ENCODE measurements around the gene KLKB1. TPM values are rescaled to one million over a fixed set of nuclear protein-coding genes. Genes with fewer than 3 reads are reported as not detected.

The KLKB1 gene
- total RNA-seq, 1 donor, result 0.18 TPM

DNA sequence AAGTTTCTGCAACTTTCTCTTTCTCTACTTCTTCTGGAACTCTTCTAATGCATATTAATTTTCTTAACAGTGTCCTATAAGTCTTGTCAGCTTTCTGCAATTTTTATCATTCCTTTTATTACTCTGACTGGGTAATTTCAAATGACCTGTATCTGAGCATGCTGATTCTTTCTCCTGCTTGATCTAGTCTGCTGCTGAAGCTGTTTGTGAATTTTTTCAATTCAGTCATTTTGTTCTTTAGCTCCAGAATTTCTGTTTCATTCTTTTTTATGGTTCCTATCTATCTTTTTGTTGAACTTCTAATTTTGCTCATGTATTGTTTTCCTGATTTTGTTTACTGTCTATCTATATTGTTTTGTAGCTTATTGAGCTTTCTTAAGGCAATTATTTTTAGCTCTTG, 1.5 kb upstream of the KLKB1 start:
- no peak overlapping the region for H3K4me3 ChIP-seq (ENCODE audit: low read depth, low read length)
- TF ChIP-seq, protein P1, sequence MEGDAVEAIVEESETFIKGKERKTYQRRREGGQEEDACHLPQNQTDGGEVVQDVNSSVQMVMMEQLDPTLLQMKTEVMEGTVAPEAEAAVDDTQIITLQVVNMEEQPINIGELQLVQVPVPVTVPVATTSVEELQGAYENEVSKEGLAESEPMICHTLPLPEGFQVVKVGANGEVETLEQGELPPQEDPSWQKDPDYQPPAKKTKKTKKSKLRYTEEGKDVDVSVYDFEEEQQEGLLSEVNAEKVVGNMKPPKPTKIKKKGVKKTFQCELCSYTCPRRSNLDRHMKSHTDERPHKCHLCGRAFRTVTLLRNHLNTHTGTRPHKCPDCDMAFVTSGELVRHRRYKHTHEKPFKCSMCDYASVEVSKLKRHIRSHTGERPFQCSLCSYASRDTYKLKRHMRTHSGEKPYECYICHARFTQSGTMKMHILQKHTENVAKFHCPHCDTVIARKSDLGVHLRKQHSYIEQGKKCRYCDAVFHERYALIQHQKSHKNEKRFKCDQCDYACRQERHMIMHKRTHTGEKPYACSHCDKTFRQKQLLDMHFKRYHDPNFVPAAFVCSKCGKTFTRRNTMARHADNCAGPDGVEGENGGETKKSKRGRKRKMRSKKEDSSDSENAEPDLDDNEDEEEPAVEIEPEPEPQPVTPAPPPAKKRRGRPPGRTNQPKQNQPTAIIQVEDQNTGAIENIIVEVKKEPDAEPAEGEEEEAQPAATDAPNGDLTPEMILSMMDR (IDR thresholded peaks at IDR 0.05; ENCODE audit: insufficient read depth, low read length), result no peak
- no peak for DNase-seq (ENCODE audit: low read depth)

DNA sequence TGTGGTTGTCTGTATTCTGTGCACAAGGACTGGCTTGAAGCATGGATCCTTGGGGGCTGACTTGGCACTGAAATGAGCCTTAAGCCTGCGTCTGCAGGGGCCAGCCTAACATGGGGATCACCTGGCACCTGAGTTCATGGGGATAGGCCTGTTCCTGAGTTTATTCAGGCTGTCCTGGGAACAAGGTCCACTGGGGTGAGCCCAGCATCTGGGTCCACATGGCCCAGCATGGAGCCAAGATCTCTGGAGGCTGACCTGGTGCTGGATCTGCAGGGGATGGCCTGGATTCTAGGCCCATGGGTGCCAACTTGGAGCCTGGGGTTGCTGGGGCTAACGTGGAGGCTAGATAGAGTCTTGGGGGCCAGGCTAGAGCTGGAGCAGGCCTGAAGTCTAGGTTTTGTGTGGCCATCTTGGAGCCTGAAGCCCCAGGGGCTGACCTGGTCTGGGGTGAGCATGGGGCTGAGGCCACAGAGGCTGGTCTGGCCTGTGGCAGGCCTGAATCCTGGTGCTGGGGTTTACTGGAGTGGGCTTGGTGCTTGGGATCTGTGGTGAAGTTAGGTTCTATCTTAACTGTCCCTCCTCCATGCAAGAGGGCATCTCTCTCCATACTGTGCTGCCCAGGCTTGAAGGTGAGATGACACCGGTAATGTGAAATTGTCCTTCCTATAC, 652 bp upstream of the KLKB1 start:
- TF ChIP-seq, protein P1 (IDR thresholded peaks at IDR 0.05; ENCODE audit: insufficient read depth, low read length), result no peak

DNA sequence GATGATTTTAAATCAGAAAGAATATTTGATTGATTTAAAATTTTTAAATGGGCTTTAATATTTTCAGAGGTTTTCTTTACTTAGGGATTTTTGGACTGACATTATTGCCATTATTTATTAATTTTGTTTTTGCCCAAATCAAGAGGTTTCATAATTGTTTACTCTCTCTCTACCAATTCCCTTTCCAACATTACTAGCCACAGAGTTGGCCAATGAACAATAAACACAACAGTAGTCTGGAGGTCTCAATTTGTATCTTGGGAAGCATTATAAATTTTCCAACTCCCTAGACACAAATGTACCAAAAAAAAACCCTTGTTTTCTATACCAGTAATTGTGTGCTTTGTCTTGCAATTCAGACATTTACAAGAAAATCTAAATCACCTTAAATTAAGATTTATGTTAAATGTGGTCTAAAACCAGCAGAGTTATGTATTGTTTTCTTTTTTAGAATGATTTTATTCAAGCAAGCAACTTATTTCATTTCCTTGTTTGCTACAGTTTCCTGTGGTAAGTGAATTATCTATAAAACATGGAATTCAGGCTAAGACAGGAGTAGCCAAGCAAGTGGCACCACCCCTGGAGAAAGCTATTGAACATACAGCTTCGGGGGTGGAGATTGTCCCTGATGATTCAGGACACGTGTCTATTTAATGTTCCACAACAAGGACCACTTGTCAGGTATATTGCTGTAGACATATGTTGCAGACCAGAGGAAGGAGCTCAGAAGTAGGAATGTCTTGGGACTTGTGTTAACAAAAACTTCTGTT, 622 bp downstream of the KLKB1 start:
- TF ChIP-seq, protein P1 (IDR thresholded peaks at IDR 0.05; ENCODE audit: insufficient read depth, low read length), result no peak
- DNase-seq (ENCODE audit: low read depth), result no peak
- no peak overlapping the region for H3K4me3 ChIP-seq (ENCODE audit: low read depth, low read length)

More for the DNA sequence above, 652 bp upstream of the KLKB1 start:
- no peak for DNase-seq (ENCODE audit: low read depth)
- H3K4me3 ChIP-seq (ENCODE audit: low read depth, low read length), result no peak overlapping the region

DNA sequence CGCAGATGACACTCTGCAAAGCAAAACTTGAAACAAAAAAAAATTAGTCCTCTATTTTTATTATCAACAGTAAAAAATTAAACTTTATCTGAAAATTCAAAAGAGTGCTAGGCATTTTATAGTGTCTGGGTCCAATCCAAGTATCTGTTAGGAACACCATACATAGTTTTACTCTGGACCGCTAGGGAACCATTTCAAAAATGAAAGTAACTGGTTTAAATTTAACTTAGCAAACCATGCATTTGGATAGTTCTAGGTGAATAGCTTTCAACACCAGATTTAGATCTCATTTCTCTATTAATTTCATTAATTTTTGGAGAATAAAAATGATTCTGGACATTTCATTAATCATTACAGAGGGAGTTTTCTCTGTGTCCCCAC, 1.2 kb downstream of the KLKB1 start:
- H3K4me3 ChIP-seq (ENCODE audit: low read depth, low read length), result no peak overlapping the region

DNA sequence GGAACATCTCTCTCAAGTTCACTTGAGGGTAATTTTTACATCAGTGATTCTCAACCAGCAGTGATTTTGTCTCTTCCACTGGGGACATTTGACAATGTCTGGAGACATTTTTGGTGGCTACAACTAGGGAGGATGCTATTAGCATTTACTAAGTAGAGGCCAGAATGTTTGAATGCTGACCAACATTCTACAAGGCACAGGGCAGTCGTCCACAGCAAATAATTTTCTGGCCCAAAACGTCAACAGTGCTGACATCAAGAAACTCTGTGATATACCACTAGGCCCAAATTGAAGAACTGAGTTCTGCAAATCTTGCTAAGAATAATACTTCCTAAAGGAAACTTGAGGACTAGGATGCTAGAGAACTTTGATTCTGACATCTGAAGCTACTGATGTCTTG, 7.1 kb downstream of the KLKB1 start:
- TF ChIP-seq, protein P1 (IDR thresholded peaks at IDR 0.05; ENCODE audit: insufficient read depth, low read length), result no peak
- no peak for DNase-seq (ENCODE audit: low read depth)
- H3K4me3 ChIP-seq (ENCODE audit: low read depth, low read length), result no peak overlapping the region

More for the DNA sequence above, 1.2 kb downstream of the KLKB1 start:
- TF ChIP-seq, protein P1 (IDR thresholded peaks at IDR 0.05; ENCODE audit: insufficient read depth, low read length), result no peak
- no peak for DNase-seq (ENCODE audit: low read depth)

DNA sequence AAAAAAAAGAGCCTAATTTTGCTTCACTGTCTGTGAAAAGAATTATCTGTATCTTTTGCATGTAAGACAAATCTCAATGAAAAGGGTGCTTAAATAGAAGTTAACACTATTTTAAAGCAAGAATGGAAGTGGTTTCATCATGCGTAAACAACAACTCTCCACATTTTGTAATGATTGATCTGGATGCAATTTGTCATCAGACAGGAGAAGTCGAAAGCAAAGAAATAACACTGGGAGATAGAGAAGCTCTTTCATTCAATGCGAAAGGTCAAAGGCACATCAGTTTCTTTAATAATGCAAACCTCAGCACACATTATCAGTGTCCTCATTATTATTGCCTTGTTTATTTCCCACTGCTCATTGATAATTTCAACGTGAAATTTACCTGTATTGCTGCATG, 8.8 kb downstream of the KLKB1 start:
- no peak for DNase-seq (ENCODE audit: low read depth)
- TF ChIP-seq, protein P1 (IDR thresholded peaks at IDR 0.05; ENCODE audit: insufficient read depth, low read length), result no peak

More for the DNA sequence above, 8.8 kb downstream of the KLKB1 start:
- no peak overlapping the region for H3K4me3 ChIP-seq (ENCODE audit: low read depth, low read length)
